WTC11 (cell line): ENCODE results near the gene SLC8A1. TPM values are rescaled to one million over a fixed set of nuclear protein-coding genes. Genes with fewer than 3 reads are reported as not detected.

ENCODE experiments used
- ATAC-seq: fragments of 200-7000 bp; cut with Tn5 transposase; 2 replicates; pipeline ENCODE4 v1.10.0; 2021; ENCODE audit warnings: mild to moderate bottlenecking, moderate library complexity
- CTCF ChIA-PET: fragments of 300-600 bp; sonication (Branson Sonifier 250); formaldehyde crosslinking; loops from one replicate; lab custom pipeline; 2021; ENCODE audit warnings: antibody characterized with exemption; lab: Charles Lee
- POLR2A ChIA-PET: fragments of 350-600 bp; sonication (Branson Sonifier 250); formaldehyde crosslinking; loops from one replicate; lab custom pipeline; 2021; ENCODE audit warnings: antibody characterized with exemption; lab: Charles Lee
- DNase-seq: peaks from one replicate; pipeline ENCODE4 v3.0.0; 2021; ENCODE audit warnings: low spot score
- H3K27ac Mint-ChIP-seq: 2 replicates; pipeline ENCODE4 v1.8.0; 2021; ENCODE audit warnings: mixed read lengths
- H3K27me3 Mint-ChIP-seq: 2 replicates; pipeline ENCODE4 v1.8.0; 2021; ENCODE audit warnings: low read depth, mild to moderate bottlenecking, moderate library complexity, mixed read lengths
- H3K36me3 Mint-ChIP-seq: 2 replicates; pipeline ENCODE4 v1.8.0; 2021; ENCODE audit warnings: mixed read lengths
- H3K4me1 Mint-ChIP-seq: 2 replicates; pipeline ENCODE4 v1.8.0; 2022; ENCODE audit warnings: mixed read lengths
- H3K4me3 Mint-ChIP-seq: 2 replicates; pipeline ENCODE4 v1.8.0; 2021; ENCODE audit warnings: mild to moderate bottlenecking, moderate library complexity, mixed read lengths
- H3K9me3 Mint-ChIP-seq: 2 replicates; pipeline ENCODE4 v1.8.0; 2021; ENCODE audit warnings: mixed read lengths
- CREB1 ChIP-seq: sonication (generic); formaldehyde crosslinking; IDR thresholded peaks from 2 replicates; pipeline ENCODE4 v1.8.0; 2023; ENCODE audit warnings: mild to moderate bottlenecking, missing genetic modification reagents
- CREM ChIP-seq: sonication (generic); formaldehyde crosslinking; IDR thresholded peaks from 2 replicates; pipeline ENCODE4 v1.8.1; 2022; ENCODE audit warnings: mild to moderate bottlenecking, missing genetic modification reagents, moderate library complexity
- ESRRA ChIP-seq: sonication (generic); formaldehyde crosslinking; IDR thresholded peaks from 2 replicates; pipeline ENCODE4 v1.8.1; 2022; ENCODE audit warnings: mild to moderate bottlenecking, missing genetic modification reagents, borderline replicate concordance
- ETV6 ChIP-seq: sonication (generic); formaldehyde crosslinking; IDR thresholded peaks from 2 replicates; pipeline ENCODE4 v1.8.1; 2022; ENCODE audit warnings: mild to moderate bottlenecking, missing genetic modification reagents
- GRHL2 ChIP-seq: fragments of 250-450 bp; sonication (Bioruptor Pico); IDR thresholded peaks from 2 replicates; pipeline ENCODE4 v1.8.0; 2022; ENCODE audit warnings: mild to moderate bottlenecking, moderate library complexity; ENCODE audit not compliant: insufficient replicate concordance, severe bottlenecking
- JAZF1 ChIP-seq: fragments of 250-450 bp; sonication (Bioruptor Pico); IDR thresholded peaks from 2 replicates; pipeline ENCODE4 v1.9.0; 2021; ENCODE audit warnings: moderate library complexity, mild to moderate bottlenecking, inconsistent platforms
- JUN ChIP-seq: sonication (generic); formaldehyde crosslinking; IDR thresholded peaks from 2 replicates; pipeline ENCODE4 v1.8.0; 2023; ENCODE audit warnings: mild to moderate bottlenecking, missing genetic modification reagents
- NFYB ChIP-seq: sonication (generic); formaldehyde crosslinking; conservative IDR thresholded peaks from 2 replicates; pipeline ENCODE4 v1.8.0; 2022; ENCODE audit warnings: low read depth, missing genetic modification reagents
- PRRX2 ChIP-seq: fragments of 250-450 bp; sonication (Bioruptor Pico); IDR thresholded peaks from 2 replicates; pipeline ENCODE4 v1.8.0; 2021; ENCODE audit warnings: mild to moderate bottlenecking
- SP1 ChIP-seq: sonication (generic); formaldehyde crosslinking; conservative IDR thresholded peaks from 2 replicates; pipeline ENCODE4 v1.8.1; 2022; ENCODE audit warnings: missing genetic modification reagents
- TEAD1 ChIP-seq: sonication (generic); formaldehyde crosslinking; IDR thresholded peaks from 2 replicates; pipeline ENCODE4 v1.8.0; 2022; ENCODE audit warnings: mild to moderate bottlenecking, missing genetic modification reagents
- TEAD4 ChIP-seq: sonication (generic); formaldehyde crosslinking; IDR thresholded peaks from 2 replicates; pipeline ENCODE4 v1.8.0; 2022; ENCODE audit warnings: mild to moderate bottlenecking, missing genetic modification reagents
- ZNF121 ChIP-seq: sonication (generic); formaldehyde crosslinking; IDR thresholded peaks from 2 replicates; pipeline ENCODE4 v1.8.0; 2023; ENCODE audit warnings: missing genetic modification reagents
- ZNF138 ChIP-seq: sonication (generic); formaldehyde crosslinking; conservative IDR thresholded peaks from 2 replicates; pipeline ENCODE4 v1.8.1; 2022; ENCODE audit warnings: mild to moderate bottlenecking, moderate library complexity, missing genetic modification reagents
- ZNF317 ChIP-seq: sonication (generic); formaldehyde crosslinking; IDR thresholded peaks from 2 replicates; pipeline ENCODE4 v1.8.1; 2023; ENCODE audit warnings: low read depth, mild to moderate bottlenecking, moderate library complexity, missing genetic modification reagents, borderline replicate concordance
- ZNF396 ChIP-seq: fragments of 250-450 bp; sonication (Bioruptor Pico); IDR thresholded peaks from 2 replicates; pipeline ENCODE4 v1.8.0; 2021; ENCODE audit warnings: mild to moderate bottlenecking, moderate library complexity, borderline replicate concordance
- total RNA-seq: library from RNA; stranded (reverse); gene quantifications from 3 replicates; pipeline ENCODE4 v1.2.3, GENCODE V29; 2021
- TF ChIP-seq, protein P1 (sequence below): fragments of 200-600 bp; IDR thresholded peaks from 2 replicates; pipeline ENCODE4 v1.8.0; 2022; ENCODE audit warnings: antibody characterized with exemption
- TF ChIP-seq, protein P2 (sequence below): sonication (generic); formaldehyde crosslinking; IDR thresholded peaks from 2 replicates; pipeline ENCODE4 v1.8.1; 2023; ENCODE audit warnings: mild to moderate bottlenecking, missing genetic modification reagents
- TF ChIP-seq, protein P3 (sequence below): sonication (generic); formaldehyde crosslinking; IDR thresholded peaks from 2 replicates; pipeline ENCODE4 v1.8.1; 2023; ENCODE audit warnings: mild to moderate bottlenecking, missing genetic modification reagents
- TF ChIP-seq, protein P4 (sequence below): sonication (generic); formaldehyde crosslinking; IDR thresholded peaks from 2 replicates; pipeline ENCODE4 v1.8.1; 2022; ENCODE audit warnings: mild to moderate bottlenecking, missing genetic modification reagents, moderate library complexity, borderline replicate concordance
- TF ChIP-seq, protein P5 (sequence below): sonication (generic); formaldehyde crosslinking; IDR thresholded peaks from 2 replicates; pipeline ENCODE4 v1.8.1; 2023; ENCODE audit warnings: mild to moderate bottlenecking, moderate library complexity, missing genetic modification reagents
- TF ChIP-seq, protein P6 (sequence below): sonication (generic); formaldehyde crosslinking; IDR thresholded peaks from 2 replicates; pipeline ENCODE4 v1.8.0; 2023; ENCODE audit warnings: mild to moderate bottlenecking, missing genetic modification reagents

Gene SLC8A1
- total RNA-seq, 1 experiment from 2014 or later, result 2.6 TPM

DNA sequence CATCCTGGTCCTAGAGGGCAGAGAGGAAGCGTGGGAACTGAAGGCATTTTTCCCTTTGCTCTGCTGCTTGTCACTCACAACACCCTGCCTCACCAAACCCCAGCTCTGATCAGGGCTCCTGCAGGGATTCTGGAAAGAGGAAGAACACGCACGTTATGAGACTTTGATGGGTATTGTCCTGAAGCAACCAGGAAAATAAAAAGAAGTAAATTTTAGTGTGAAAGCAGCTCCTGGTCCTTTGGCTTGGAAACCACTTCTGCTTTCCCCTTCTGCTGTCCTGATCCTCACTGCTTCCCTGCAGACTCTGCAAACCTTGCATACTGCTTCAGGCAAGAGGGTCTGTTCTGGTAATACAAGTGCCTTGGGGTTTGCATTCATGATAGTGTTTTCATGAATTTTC lies 164.1 kb downstream of the SLC8A1 start:
- ATAC-seq (peak; percentile 32; the same call in 1 of the 2 replicates), DNase-seq (no peak)
- ChIA-PET CTCF (no interaction called here), POLR2A (no interaction called here)
- Mint-ChIP-seq H3K36me3 (no peaks in the 10 kb centered on the region), H3K4me1 (no peaks in the 10 kb centered on the region), H3K4me3 (no peak overlapping the region), H3K27ac (no peak overlapping the region), H3K9me3 (no peaks in the 10 kb centered on the region), H3K27me3 (no peaks in the 10 kb centered on the region)
- TF ChIP-seq ZNF138 (CRISPR knock-in tag), result no peak
- TF ChIP-seq CREB1, result no peak
- no peak for TF ChIP-seq ZNF396 (CRISPR knock-in tag)
- TF ChIP-seq, protein P1, sequence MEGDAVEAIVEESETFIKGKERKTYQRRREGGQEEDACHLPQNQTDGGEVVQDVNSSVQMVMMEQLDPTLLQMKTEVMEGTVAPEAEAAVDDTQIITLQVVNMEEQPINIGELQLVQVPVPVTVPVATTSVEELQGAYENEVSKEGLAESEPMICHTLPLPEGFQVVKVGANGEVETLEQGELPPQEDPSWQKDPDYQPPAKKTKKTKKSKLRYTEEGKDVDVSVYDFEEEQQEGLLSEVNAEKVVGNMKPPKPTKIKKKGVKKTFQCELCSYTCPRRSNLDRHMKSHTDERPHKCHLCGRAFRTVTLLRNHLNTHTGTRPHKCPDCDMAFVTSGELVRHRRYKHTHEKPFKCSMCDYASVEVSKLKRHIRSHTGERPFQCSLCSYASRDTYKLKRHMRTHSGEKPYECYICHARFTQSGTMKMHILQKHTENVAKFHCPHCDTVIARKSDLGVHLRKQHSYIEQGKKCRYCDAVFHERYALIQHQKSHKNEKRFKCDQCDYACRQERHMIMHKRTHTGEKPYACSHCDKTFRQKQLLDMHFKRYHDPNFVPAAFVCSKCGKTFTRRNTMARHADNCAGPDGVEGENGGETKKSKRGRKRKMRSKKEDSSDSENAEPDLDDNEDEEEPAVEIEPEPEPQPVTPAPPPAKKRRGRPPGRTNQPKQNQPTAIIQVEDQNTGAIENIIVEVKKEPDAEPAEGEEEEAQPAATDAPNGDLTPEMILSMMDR, result no peak
- TF ChIP-seq, protein P2, sequence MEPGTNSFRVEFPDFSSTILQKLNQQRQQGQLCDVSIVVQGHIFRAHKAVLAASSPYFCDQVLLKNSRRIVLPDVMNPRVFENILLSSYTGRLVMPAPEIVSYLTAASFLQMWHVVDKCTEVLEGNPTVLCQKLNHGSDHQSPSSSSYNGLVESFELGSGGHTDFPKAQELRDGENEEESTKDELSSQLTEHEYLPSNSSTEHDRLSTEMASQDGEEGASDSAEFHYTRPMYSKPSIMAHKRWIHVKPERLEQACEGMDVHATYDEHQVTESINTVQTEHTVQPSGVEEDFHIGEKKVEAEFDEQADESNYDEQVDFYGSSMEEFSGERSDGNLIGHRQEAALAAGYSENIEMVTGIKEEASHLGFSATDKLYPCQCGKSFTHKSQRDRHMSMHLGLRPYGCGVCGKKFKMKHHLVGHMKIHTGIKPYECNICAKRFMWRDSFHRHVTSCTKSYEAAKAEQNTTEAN (CRISPR knock-in tag), result no peak
- TF ChIP-seq CREM, result no peak
- TF ChIP-seq TEAD4 (CRISPR knock-in tag), result no peak
- TF ChIP-seq SP1 (CRISPR knock-in tag), result no peak
- TF ChIP-seq, protein P3, sequence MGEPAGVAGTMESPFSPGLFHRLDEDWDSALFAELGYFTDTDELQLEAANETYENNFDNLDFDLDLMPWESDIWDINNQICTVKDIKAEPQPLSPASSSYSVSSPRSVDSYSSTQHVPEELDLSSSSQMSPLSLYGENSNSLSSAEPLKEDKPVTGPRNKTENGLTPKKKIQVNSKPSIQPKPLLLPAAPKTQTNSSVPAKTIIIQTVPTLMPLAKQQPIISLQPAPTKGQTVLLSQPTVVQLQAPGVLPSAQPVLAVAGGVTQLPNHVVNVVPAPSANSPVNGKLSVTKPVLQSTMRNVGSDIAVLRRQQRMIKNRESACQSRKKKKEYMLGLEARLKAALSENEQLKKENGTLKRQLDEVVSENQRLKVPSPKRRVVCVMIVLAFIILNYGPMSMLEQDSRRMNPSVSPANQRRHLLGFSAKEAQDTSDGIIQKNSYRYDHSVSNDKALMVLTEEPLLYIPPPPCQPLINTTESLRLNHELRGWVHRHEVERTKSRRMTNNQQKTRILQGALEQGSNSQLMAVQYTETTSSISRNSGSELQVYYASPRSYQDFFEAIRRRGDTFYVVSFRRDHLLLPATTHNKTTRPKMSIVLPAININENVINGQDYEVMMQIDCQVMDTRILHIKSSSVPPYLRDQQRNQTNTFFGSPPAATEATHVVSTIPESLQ, result no peak
- no peak for TF ChIP-seq ZNF121
- no peak for TF ChIP-seq JUN (CRISPR knock-in tag)
- no peak for TF ChIP-seq JAZF1 (CRISPR knock-in tag)
- no peak for TF ChIP-seq NFYB (CRISPR knock-in tag)
- no peak for TF ChIP-seq ETV6 (CRISPR knock-in tag)
- TF ChIP-seq, protein P4, sequence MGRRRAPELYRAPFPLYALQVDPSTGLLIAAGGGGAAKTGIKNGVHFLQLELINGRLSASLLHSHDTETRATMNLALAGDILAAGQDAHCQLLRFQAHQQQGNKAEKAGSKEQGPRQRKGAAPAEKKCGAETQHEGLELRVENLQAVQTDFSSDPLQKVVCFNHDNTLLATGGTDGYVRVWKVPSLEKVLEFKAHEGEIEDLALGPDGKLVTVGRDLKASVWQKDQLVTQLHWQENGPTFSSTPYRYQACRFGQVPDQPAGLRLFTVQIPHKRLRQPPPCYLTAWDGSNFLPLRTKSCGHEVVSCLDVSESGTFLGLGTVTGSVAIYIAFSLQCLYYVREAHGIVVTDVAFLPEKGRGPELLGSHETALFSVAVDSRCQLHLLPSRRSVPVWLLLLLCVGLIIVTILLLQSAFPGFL, result no peak
- no peak for TF ChIP-seq ESRRA (CRISPR knock-in tag)
- no peak for TF ChIP-seq TEAD1
- no peak for TF ChIP-seq PRRX2 (CRISPR knock-in tag)
- TF ChIP-seq GRHL2 (CRISPR knock-in tag), result no peak

DNA sequence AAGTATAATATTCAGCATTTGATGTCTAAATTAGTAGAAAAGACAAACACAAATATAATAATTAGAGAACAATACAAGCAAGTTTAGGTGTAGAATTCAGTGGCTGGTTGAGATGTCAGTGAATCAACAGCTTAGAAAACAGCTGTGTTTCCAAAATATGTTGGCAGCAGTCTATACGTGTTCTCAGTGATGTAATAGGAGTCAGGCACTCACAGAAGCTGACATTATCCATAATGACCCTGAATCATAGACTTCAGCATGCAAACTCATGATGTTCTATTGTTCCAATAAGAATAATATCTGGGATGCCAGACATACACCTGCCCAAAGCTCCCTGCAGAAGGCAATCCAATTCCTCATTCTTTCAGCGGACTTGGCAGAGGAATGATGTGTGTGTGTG lies 164.7 kb downstream of the SLC8A1 start:
- no peak overlapping the region for H3K27ac Mint-ChIP-seq
- H3K36me3 Mint-ChIP-seq, result no peaks in the 10 kb centered on the region
- H3K4me1 Mint-ChIP-seq, result no peaks in the 10 kb centered on the region
- ChIA-PET CTCF (interaction anchor here (0.6 kb wide), 1 partner anchor 43 kb away, joined by 3 read pairs; no protein-coding TSS in a partner anchor), POLR2A (no interaction called here)
- DNase-seq (no peak), ATAC-seq (no peak)
- no peak overlapping the region for H3K4me3 Mint-ChIP-seq
- H3K9me3 Mint-ChIP-seq, result no peaks in the 10 kb centered on the region
- no peaks in the 10 kb centered on the region for H3K27me3 Mint-ChIP-seq
- no peak for TF ChIP-seq ZNF138 (CRISPR knock-in tag)
- no peak for TF ChIP-seq ZNF317 (CRISPR knock-in tag)
- TF ChIP-seq, protein P4, result no peak
- TF ChIP-seq, protein P1, result no peak
- TF ChIP-seq, protein P5, sequence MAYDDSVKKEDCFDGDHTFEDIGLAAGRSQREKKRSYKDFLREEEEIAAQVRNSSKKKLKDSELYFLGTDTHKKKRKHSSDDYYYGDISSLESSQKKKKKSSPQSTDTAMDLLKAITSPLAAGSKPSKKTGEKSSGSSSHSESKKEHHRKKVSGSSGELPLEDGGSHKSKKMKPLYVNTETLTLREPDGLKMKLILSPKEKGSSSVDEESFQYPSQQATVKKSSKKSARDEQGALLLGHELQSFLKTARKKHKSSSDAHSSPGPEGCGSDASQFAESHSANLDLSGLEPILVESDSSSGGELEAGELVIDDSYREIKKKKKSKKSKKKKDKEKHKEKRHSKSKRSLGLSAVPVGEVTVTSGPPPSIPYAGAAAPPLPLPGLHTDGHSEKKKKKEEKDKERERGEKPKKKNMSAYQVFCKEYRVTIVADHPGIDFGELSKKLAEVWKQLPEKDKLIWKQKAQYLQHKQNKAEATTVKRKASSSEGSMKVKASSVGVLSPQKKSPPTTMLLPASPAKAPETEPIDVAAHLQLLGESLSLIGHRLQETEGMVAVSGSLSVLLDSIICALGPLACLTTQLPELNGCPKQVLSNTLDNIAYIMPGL (CRISPR knock-in tag), result no peak
- TF ChIP-seq, protein P6, sequence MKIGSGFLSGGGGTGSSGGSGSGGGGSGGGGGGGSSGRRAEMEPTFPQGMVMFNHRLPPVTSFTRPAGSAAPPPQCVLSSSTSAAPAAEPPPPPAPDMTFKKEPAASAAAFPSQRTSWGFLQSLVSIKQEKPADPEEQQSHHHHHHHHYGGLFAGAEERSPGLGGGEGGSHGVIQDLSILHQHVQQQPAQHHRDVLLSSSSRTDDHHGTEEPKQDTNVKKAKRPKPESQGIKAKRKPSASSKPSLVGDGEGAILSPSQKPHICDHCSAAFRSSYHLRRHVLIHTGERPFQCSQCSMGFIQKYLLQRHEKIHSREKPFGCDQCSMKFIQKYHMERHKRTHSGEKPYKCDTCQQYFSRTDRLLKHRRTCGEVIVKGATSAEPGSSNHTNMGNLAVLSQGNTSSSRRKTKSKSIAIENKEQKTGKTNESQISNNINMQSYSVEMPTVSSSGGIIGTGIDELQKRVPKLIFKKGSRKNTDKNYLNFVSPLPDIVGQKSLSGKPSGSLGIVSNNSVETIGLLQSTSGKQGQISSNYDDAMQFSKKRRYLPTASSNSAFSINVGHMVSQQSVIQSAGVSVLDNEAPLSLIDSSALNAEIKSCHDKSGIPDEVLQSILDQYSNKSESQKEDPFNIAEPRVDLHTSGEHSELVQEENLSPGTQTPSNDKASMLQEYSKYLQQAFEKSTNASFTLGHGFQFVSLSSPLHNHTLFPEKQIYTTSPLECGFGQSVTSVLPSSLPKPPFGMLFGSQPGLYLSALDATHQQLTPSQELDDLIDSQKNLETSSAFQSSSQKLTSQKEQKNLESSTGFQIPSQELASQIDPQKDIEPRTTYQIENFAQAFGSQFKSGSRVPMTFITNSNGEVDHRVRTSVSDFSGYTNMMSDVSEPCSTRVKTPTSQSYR (CRISPR knock-in tag), result no peak
- TF ChIP-seq TEAD1, result no peak
